Stimulated activated memory B cell treated with anti-CD40 and anti-IgM and Interleukin-4, amounts not matched to agents 10 μg/mL and 1 μg/mL and 100 μg/mL, for 72 hours (primary cell): ENCODE measurements around the gene SELPLG.
A peak's percentile ranks its signal among the peaks of the same experiment; 100 is the strongest.

Source experiments
- ATAC-seq: fragments of 150-1000 bp; cut with Tn5 transposase; 2 replicates; pipeline ENCODE4 v1.10.0; 2021
- H3K27ac Mint-ChIP-seq: one replicate; pipeline ENCODE4 v1.8.0; 2022; ENCODE audit warnings: mild to moderate bottlenecking, mixed read lengths
- H3K27me3 Mint-ChIP-seq: one replicate; pipeline ENCODE4 v1.8.0; 2022; ENCODE audit warnings: mixed read lengths
- H3K36me3 Mint-ChIP-seq: one replicate; pipeline ENCODE4 v1.8.0; 2022; ENCODE audit warnings: mixed read lengths
- H3K4me1 Mint-ChIP-seq: one replicate; pipeline ENCODE4 v1.8.0; 2022; ENCODE audit warnings: mixed read lengths
- H3K4me3 Mint-ChIP-seq: one replicate; pipeline ENCODE4 v1.8.0; 2022; ENCODE audit warnings: mild to moderate bottlenecking, moderate library complexity, mixed read lengths
- H3K9me3 Mint-ChIP-seq: one replicate; pipeline ENCODE4 v1.8.0; 2022; ENCODE audit warnings: mixed read lengths

SELPLG gene

DNA sequence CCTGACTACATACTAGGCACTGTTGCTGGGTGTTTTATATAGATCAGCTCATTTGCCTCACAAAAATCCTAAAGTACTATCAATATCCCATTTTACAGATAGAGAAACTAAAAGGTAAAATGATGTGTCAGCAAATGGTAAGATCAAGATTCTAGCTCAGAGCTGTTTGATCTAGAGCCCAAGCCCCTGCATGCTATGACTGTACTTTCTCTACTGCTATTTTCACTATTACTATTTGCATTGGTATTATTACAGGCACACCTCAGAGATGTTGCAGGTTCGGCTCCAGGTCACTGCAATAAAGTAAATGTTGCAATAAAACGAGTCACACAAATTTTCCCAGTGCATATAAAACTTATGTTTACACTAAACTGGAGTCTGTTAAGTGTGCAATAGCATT is 60.4 kb downstream of the SELPLG start:
- peaks cover 6% of the 10 kb centered on the region for H3K9me3 Mint-ChIP-seq
- H3K27me3 Mint-ChIP-seq = no peaks in the 10 kb centered on the region
- peak overlapping the region; percentile 96 for H3K27ac Mint-ChIP-seq
- peak; percentile 58 for ATAC-seq
- H3K36me3 Mint-ChIP-seq = peaks cover 12% of the 10 kb centered on the region
- peaks cover 75% of the 10 kb centered on the region for H3K4me1 Mint-ChIP-seq
- H3K4me3 Mint-ChIP-seq = no peak overlapping the region

- Mint-ChIP-seq H3K4me1 (peaks cover 84% of the 10 kb centered on the region), H3K9me3 (peaks cover under 1% of the 10 kb centered on the region), H3K4me3 (peak overlapping the region; percentile 13), H3K36me3 (peaks cover 19% of the 10 kb centered on the region), H3K27me3 (no peaks in the 10 kb centered on the region), H3K27ac (peak overlapping the region; percentile 96)
- peak; percentile 64 for ATAC-seq
Observed at GRCh38 chr12:108572166-108572790, 61.4 kb downstream of the SELPLG start.
